ENCODE results near the gene NFYA. TPM values are rescaled to one million over a fixed set of nuclear protein-coding genes. Genes with fewer than 3 reads are reported as not detected.

NFYA gene
- total RNA-seq, 4 donors from 2014 or later = 18.5 to 27.7 (median 20.4) TPM

GRCh38 chr6:41033776-41034175, 39.0 kb upstream of the NFYA start:
- no peak for TF ChIP-seq CTCF (IDR thresholded peaks at IDR 0.05; ENCODE audit: low read depth)

GRCh38 chr6:41036186-41036585, 36.6 kb upstream of the NFYA start:
- no peak for TF ChIP-seq CTCF (IDR thresholded peaks at IDR 0.05; ENCODE audit: low read depth)

- TF ChIP-seq CTCF (IDR thresholded peaks at IDR 0.05; ENCODE audit: low read depth) = no peak
These were observed 36.2 kb upstream of the NFYA start for GRCh38 chr6:41036601-41037000.

GRCh38 chr6:41037107-41037900, 35.5 kb upstream of the NFYA start:
- TF ChIP-seq CTCF (IDR thresholded peaks at IDR 0.05; ENCODE audit: low read depth) = no peak

GRCh38 chr6:41038205-41038604, 34.6 kb upstream of the NFYA start:
- no peak for TF ChIP-seq CTCF (IDR thresholded peaks at IDR 0.05; ENCODE audit: low read depth)

- TF ChIP-seq CTCF (IDR thresholded peaks at IDR 0.05; ENCODE audit: low read depth) = no peak
These were observed 33.4 kb upstream of the NFYA start, which contains the start of gene UNC5CL for GRCh38 chr6:41039060-41039998. Gene UNC5CL (minus strand): TSS chr6:41039221. CDS start chr6:41035074, 4,147 bp downstream.

Measured in subcutaneous adipose tissue (tissue), 4 donors.